Measurements from ENCODE around the gene SMU1. TPM values are rescaled to one million over a fixed set of nuclear protein-coding genes. Genes with fewer than 3 reads are reported as not detected.
"Not testable (repeated sequence)": the region's sequence is repeated elsewhere in the genome, so short reads cannot be mapped to it uniquely, and the experiment has no call there.

Gene SMU1
- total RNA-seq, 6 donors from 2014 or later: 7.9 to 19.8 (median 17.2) TPM

- no peak for ATAC-seq (ENCODE audit: low FRiP score in 2 of 2)
- TF ChIP-seq POLR2A (IDR thresholded peaks at IDR 0.05) (no peak), EP300 (IDR thresholded peaks at IDR 0.05) (no peak)
- H3K4me3 ChIP-seq: no peak overlapping the region
- H3K27me3 ChIP-seq: no peaks in the 10 kb centered on the region
- DNase-seq: no peak
- H3K36me3 ChIP-seq: no peaks in the 10 kb centered on the region
- H3K9me3 ChIP-seq: no peaks in the 10 kb centered on the region
- H3K27ac ChIP-seq: no peak overlapping the region
- H3K4me1 ChIP-seq: no peaks in the 10 kb centered on the region
- WGBS, 2 donors: 76 to 86% methylated on average over 3 of the region's 3 CpGs
Measured at GRCh38 chr9:33097192-33097591, 20.7 kb upstream of the SMU1 start.

DNA sequence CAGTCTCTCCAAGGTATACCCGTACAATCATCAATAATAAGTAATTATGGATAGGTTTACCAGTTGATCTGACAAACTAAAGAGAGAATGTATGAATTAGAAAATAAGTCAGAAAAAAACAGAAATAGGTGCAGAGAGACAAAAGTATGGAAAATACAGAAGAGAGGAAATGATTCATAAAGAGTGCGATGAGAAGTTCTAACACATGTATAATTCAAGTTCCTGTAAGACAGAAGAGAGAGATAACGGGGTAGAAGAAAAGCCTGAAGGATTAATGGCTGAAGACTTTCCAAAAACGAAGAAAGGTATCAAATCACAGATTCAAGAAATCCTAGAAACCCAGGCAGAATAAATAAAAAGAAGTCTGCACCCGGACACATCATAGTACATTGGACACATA lies 16.2 kb upstream of the SMU1 start:
- WGBS, 2 donors: 68 to 73% methylated on average over 5 of the region's 5 CpGs
- Histone ChIP-seq H3K27ac (no peak overlapping the region), H3K36me3 (no peaks in the 10 kb centered on the region), H3K9me3 (no peaks in the 10 kb centered on the region), H3K27me3 (no peaks in the 10 kb centered on the region), H3K4me3 (no peak overlapping the region), H3K4me1 (no peaks in the 10 kb centered on the region)
- TF ChIP-seq POLR2A (IDR thresholded peaks at IDR 0.05) (no peak), EP300 (IDR thresholded peaks at IDR 0.05) (no peak), CTCF (IDR thresholded peaks at IDR 0.05) (no peak), POLR2AphosphoS5 (IDR thresholded peaks at IDR 0.05) (no peak)
- ATAC-seq (ENCODE audit: low FRiP score in 2 of 2) (no peak), DNase-seq (no peak)

GRCh38 chr9:33085672-33086071 lies 9.2 kb upstream of the SMU1 start:
- WGBS, 2 donors: 82% methylated on average over 9 of the region's 9 CpGs; no CpG with 5 or more reads in 1 of the 2 donors
- ATAC-seq (ENCODE audit: low FRiP score in 2 of 2): not testable (repeated sequence)

GRCh38 chr9:33082538-33083326 lies 6.3 kb upstream of the SMU1 start:
- H3K9me3 ChIP-seq: no peaks in the 10 kb centered on the region
- TF ChIP-seq POLR2A (IDR thresholded peaks at IDR 0.05) (no peak), CTCF (IDR thresholded peaks at IDR 0.05) (no peak), POLR2AphosphoS5 (IDR thresholded peaks at IDR 0.05) (no peak), EP300 (IDR thresholded peaks at IDR 0.05) (no peak)
- peak; percentile 9 to 57 for ATAC-seq (ENCODE audit: low FRiP score in 2 of 2)
- peak overlapping the region in 2 of 4 donors; percentile 31 to 32 for H3K27ac ChIP-seq
- no peak for DNase-seq
- WGBS, 2 donors: 43 to 57% methylated on average over 8 of the region's 8 CpGs
- H3K4me1 ChIP-seq: peaks cover 9 to 26% (median 15%) of the 10 kb centered on the region in 4 donors
- no peaks in the 10 kb centered on the region for H3K27me3 ChIP-seq
- H3K36me3 ChIP-seq: no peaks in the 10 kb centered on the region
- no peak overlapping the region for H3K4me3 ChIP-seq

More at GRCh38 chr9:33085672-33086071, 9.2 kb upstream of the SMU1 start:
- peaks cover 9 to 25% (median 15%) of the 10 kb centered on the region in 4 donors for H3K4me1 ChIP-seq
- not testable (repeated sequence) for H3K9me3 ChIP-seq, H3K4me3 ChIP-seq, H3K36me3 ChIP-seq, H3K27me3 ChIP-seq, H3K27ac ChIP-seq
- DNase-seq: peak in 1 of 2 donors; percentile 44

DNA sequence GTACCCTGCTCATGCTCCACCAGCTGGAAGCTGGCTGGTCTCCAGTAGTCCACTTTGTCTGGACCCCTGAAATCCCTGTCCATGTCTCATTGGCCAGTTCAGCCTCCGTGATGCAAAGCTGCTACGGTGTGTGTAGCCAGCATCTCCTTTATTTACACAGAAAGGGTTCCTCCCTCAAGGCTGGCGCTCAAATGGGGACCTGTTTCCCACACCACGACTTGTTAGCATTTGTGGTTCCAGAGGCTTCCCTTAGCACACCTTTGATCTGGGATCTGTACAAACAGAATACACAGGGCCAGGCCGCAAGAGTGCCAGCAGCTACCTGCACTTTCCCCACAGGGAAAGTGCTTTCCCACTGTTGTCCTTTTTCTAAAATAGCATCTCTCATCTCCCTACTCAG lies 5.7 kb upstream of the SMU1 start:
- no peaks in the 10 kb centered on the region for H3K36me3 ChIP-seq
- TF ChIP-seq POLR2AphosphoS5 (IDR thresholded peaks at IDR 0.05) (no peak), POLR2A (IDR thresholded peaks at IDR 0.05) (no peak), EP300 (IDR thresholded peaks at IDR 0.05) (no peak), CTCF (IDR thresholded peaks at IDR 0.05) (no peak)
- H3K9me3 ChIP-seq: no peaks in the 10 kb centered on the region
- H3K27ac ChIP-seq: peak overlapping the region in 2 of 4 donors; percentile 31 to 32
- ATAC-seq (ENCODE audit: low FRiP score in 2 of 2) (peak in 1 of 2 donors; percentile 19), DNase-seq (no peak)
- WGBS, 2 donors: 63 to 71% methylated on average over 5 of the region's 5 CpGs
- H3K4me1 ChIP-seq: peaks cover 12 to 26% (median 16%) of the 10 kb centered on the region in 4 donors
- H3K4me3 ChIP-seq: no peak overlapping the region
- no peaks in the 10 kb centered on the region for H3K27me3 ChIP-seq

Measured in upper lobe of left lung (tissue), 6 donors.